Large intestine (tissue), 3 donors: ENCODE measurements around the gene ZNF532. TPM values are rescaled to one million over a fixed set of nuclear protein-coding genes. Genes with fewer than 3 reads are reported as not detected.
"Not testable (repeated sequence)": the region's sequence is repeated elsewhere in the genome, so short reads cannot be mapped to it uniquely, and the experiment has no call there.

Experiments
- DNase-seq, 2 donors: peaks; one replicate each; pipeline versions ENCODE4 v3.0.0 to v3.0.0-alpha.2; 2013
- H3K27ac ChIP-seq: one replicate; pipeline ENCODE4 v1.5.1; 2013; ENCODE audit warnings: low read length
- H3K27me3 ChIP-seq: 2 replicates; pipeline ENCODE4 v1.6.1; 2013; ENCODE audit warnings: low read length; ENCODE audit not compliant: control insufficient read depth, insufficient read depth
- H3K36me3 ChIP-seq: 2 replicates; pipeline ENCODE4 v1.6.1; 2013; ENCODE audit warnings: low read length; ENCODE audit not compliant: control insufficient read depth, insufficient read depth
- H3K4me1 ChIP-seq: one replicate; pipeline ENCODE4 v1.6.1; 2013; ENCODE audit warnings: low read length; ENCODE audit not compliant: control insufficient read depth, insufficient read depth
- H3K4me3 ChIP-seq: one replicate; pipeline ENCODE4 v1.5.1; 2013; ENCODE audit warnings: low read length
- H3K9me3 ChIP-seq: one replicate; pipeline ENCODE4 v1.6.1; 2013; ENCODE audit warnings: mild to moderate bottlenecking, low read depth, low read length, moderate library complexity; ENCODE audit not compliant: control insufficient read depth
- WGBS: methylation state at CpG from one replicate; pipeline ENCODE4 v1.1.5; 2013; ENCODE audit warnings: low lambda C conversion rate; ENCODE audit not compliant: insufficient coverage; 5-methylcytosine and 5-hydroxymethylcytosine counted together
- polyA plus RNA-seq: library from polyadenylated mRNA; unstranded; fragments of 120-200 nt; gene quantifications from one replicate; pipeline ENCODE4 v1.2.1, GENCODE V29; 2013

Gene ZNF532
- polyA plus RNA-seq, 1 donor, result 36.6 TPM

DNA sequence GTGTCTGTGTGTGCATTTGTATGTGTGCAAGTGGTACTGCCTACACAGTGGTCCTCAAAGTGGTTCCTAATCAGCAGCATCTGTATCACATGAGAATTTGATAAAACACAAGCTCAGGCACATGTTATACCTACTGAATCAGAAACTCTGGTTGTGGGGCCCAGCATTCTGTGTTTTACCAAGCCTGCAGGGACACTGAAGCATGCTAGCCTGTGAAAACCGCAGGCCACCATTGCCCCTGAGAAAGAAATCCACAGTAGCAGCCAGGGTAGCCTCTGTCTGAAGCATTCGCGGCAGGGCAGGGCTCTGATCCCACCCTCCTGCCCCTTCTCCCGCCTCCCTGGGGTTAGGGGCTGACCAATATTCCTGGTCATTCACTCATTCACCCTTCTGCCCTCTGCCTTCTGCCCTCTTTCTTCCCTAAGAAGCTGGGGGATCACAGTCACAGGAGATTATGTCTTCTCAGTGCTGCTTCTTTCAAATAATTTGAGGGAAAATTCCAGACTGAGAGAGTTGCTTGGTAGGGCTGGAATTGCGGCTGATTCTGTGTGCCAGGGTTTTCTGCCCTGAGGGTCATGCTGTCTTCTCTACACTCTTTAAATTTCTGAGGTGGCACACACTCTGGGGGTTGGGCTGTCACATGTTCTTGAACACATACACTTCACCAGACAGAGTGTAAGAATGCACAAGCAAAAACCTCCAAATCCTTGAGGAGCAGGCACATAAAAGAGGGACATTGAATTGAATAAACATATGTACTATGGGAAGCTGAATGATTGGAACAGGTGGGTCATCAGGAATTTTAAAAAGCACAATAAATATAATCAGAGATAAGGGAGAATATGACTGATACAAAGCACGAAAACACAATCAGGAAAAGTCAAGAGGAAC, 148.4 kb downstream of the ZNF532 start:
- no peak for DNase-seq
- no peaks in the 10 kb centered on the region for H3K4me1 ChIP-seq
- no peaks in the 10 kb centered on the region for H3K27me3 ChIP-seq
- no peak overlapping the region for H3K27ac ChIP-seq
- H3K4me3 ChIP-seq, result no peak overlapping the region
- H3K9me3 ChIP-seq, result no peaks in the 10 kb centered on the region
- H3K36me3 ChIP-seq, result no peaks in the 10 kb centered on the region
- 50% methylated on average over 2 of the region's 6 CpGs for WGBS

DNA sequence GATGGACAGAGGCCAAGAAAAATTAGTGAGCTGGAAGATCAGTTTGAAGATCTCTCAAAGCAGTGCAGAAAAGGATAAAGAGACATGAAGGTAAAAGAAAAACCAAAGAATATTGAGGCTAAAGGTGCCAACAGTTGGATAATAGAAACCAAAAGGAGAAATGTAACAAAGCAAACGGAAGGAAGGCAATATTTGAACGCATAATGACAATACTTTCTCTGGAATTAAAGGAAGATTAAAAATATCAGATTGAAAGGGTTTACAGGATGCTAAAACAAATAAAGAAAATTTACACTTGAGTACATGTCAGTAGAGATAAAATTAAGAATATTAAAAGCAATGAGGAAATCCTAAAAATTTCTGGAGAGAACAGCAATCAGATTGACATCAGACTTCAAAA, 149.1 kb downstream of the ZNF532 start:
- H3K27ac ChIP-seq, result no peak overlapping the region
- WGBS, result 100% methylated on average over 2 of the region's 2 CpGs

DNA sequence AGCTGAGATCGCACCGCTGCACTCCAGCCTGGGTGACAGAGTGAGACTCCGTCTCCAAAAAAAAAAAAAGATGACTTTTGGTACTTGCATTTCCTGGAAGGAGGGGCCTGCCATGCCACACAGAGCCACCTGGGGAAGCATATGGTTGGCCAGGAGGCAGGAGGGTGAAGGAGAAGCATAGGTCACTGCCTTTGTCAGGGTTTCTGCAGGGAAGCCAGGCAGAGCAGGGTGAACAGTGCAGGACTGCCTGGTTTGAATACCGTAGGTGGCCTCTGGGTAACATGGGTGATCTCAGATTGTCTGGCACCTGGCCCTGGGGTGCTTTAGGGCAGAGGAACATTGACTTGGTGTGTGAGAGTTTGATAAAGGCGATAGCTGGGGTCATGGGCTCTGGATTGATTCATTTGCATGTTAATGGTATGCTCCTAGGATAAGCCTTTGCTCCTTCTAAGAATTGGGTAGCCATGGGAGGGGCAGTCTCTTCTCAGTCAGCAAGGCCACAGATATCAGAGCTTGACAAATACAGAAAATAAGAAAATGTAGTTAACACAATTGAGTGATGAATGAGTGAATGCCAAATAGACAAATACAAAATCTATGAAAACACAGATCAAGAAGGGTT, 151.0 kb downstream of the ZNF532 start:
- no peaks in the 10 kb centered on the region for H3K4me1 ChIP-seq
- H3K27ac ChIP-seq, result no peak overlapping the region
- no peak for DNase-seq
- no peaks in the 10 kb centered on the region for H3K36me3 ChIP-seq
- H3K4me3 ChIP-seq, result no peak overlapping the region
- no peaks in the 10 kb centered on the region for H3K27me3 ChIP-seq
- no peaks in the 10 kb centered on the region for H3K9me3 ChIP-seq
- WGBS, result no CpG with 5 or more reads among the region's 5 CpGs

More for the DNA sequence above, 149.1 kb downstream of the ZNF532 start:
- Histone ChIP-seq H3K27me3 (no peaks in the 10 kb centered on the region), H3K4me1 (no peaks in the 10 kb centered on the region), H3K36me3 (no peaks in the 10 kb centered on the region), H3K4me3 (no peak overlapping the region), H3K9me3 (no peaks in the 10 kb centered on the region)
- DNase-seq, result no peak

GRCh38 chr18:59021500-59021899, 156.8 kb downstream of the ZNF532 start:
- WGBS, result no CpG with 5 or more reads among the region's 1 CpG
- Histone ChIP-seq H3K27me3 (no peaks in the 10 kb centered on the region), H3K27ac (no peak overlapping the region), H3K4me1 (no peaks in the 10 kb centered on the region), H3K4me3 (no peak overlapping the region), H3K36me3 (no peaks in the 10 kb centered on the region), H3K9me3 (no peaks in the 10 kb centered on the region)
- peak in 1 of 2 donors; percentile 13 for DNase-seq

GRCh38 chr18:59022167-59022945, 157.7 kb downstream of the ZNF532 start:
- no peak for DNase-seq
- Histone ChIP-seq H3K36me3 (no peaks in the 10 kb centered on the region), H3K9me3 (no peaks in the 10 kb centered on the region), H3K27me3 (no peaks in the 10 kb centered on the region), H3K4me1 (no peaks in the 10 kb centered on the region), H3K27ac (no peak overlapping the region), H3K4me3 (no peak overlapping the region)
- WGBS, result 77% methylated on average over 5 of the region's 10 CpGs

DNA sequence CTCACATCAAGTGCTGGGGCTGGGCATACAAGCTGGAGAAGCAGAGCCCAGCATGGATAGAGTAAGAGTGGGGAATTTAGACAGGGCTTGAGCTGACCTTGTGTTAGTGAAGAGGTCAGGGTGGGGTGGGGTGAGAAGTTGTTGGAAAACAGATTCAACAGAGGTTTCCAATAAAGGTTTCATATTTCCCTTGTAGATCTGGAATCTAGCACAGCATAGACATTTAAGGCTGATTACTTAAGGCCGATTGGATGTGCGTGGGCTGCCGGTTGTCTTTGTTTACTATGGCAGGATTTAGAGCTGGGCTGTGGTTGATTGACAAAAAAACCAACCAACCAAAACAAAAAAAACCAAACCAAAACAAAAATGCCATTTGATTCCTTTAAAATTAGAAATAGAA, 160.2 kb downstream of the ZNF532 start:
- no peaks in the 10 kb centered on the region for H3K4me1 ChIP-seq
- no peak overlapping the region for H3K27ac ChIP-seq
- DNase-seq, result no peak
- 48% methylated on average over 2 of the region's 3 CpGs for whole genome bisulfite sequencing
- H3K27me3 ChIP-seq, result no peaks in the 10 kb centered on the region
- H3K9me3 ChIP-seq, result no peaks in the 10 kb centered on the region
- H3K36me3 ChIP-seq, result no peaks in the 10 kb centered on the region
- H3K4me3 ChIP-seq, result no peak overlapping the region

GRCh38 chr18:59025532-59025931, 160.9 kb downstream of the ZNF532 start:
- not testable (repeated sequence) for H3K9me3 ChIP-seq, DNase-seq, H3K27ac ChIP-seq, H3K36me3 ChIP-seq, H3K27me3 ChIP-seq, H3K4me1 ChIP-seq, H3K4me3 ChIP-seq
- 100% methylated on average over 1 of the region's 2 CpGs for WGBS

DNA sequence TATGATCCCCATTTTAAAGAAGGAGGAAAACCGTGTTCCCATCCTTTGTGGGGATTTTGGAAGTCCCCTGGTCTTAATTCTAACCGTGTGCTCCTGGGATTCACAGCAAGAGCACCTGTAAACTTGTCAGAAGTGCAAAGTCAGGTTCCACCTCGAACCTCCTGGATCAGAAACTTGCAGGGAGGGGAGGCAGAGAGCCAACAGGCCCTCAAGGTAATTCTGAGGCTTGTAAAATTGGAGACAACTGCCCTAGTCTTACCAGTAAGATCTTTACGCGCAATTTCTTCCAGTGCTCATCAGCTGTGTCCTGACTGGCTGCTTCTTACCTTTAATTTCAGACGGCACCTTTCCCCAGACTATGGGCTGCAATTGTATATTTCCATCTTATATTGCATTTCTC, 161.7 kb downstream of the ZNF532 start:
- WGBS, result no CpG with 5 or more reads among the region's 6 CpGs
- no peak overlapping the region for H3K27ac ChIP-seq
- DNase-seq, result no peak
- H3K4me3 ChIP-seq, result no peak overlapping the region
- no peaks in the 10 kb centered on the region for H3K36me3 ChIP-seq
- H3K9me3 ChIP-seq, result no peaks in the 10 kb centered on the region
- H3K27me3 ChIP-seq, result no peaks in the 10 kb centered on the region
- H3K4me1 ChIP-seq, result no peaks in the 10 kb centered on the region

GRCh38 chr18:59026831-59027410, 162.2 kb downstream of the ZNF532 start:
- DNase-seq, result no peak
- Histone ChIP-seq H3K4me1 (no peaks in the 10 kb centered on the region), H3K36me3 (no peaks in the 10 kb centered on the region), H3K9me3 (no peaks in the 10 kb centered on the region), H3K27ac (no peak overlapping the region), H3K4me3 (no peak overlapping the region), H3K27me3 (no peaks in the 10 kb centered on the region)
- WGBS, result no CpG with 5 or more reads among the region's 12 CpGs
